Measurements from ENCODE around the gene CFAP20. TPM values are rescaled to one million over a fixed set of nuclear protein-coding genes. Genes with fewer than 3 reads are reported as not detected.

Gene CFAP20
- total RNA-seq, 1 experiment from 2014 or later: 59.7 TPM

GRCh38 chr16:58114827-58115825 is 14.1 kb downstream of the CFAP20 start:
- no peaks in the 10 kb centered on the region for H3K9me2 ChIP-seq (ENCODE audit: insufficient read depth)
- H3K36me3 ChIP-seq (ENCODE audit: control insufficient read depth in 1 of 2, insufficient read depth in 2 of 2, low read length in 2 of 2): peaks cover 29 to 36% of the 10 kb centered on the region in 2 experiments; a peak in 3 of 4 replicates
- no peaks in the 10 kb centered on the region for H3K4me1 ChIP-seq (ENCODE audit: control insufficient read depth in 1 of 2, insufficient read depth in 2 of 2, low read length in 2 of 2)
- H3K4me3 ChIP-seq (replicated peaks in 1 of 2; ENCODE audit: low read depth in 1 of 2, low read length in 2 of 2): no peak overlapping the region
- no peak for DNase-seq (ENCODE audit: low read depth, low spot score)
- POLR2A ChIA-PET: no interaction called here
- H3K27me3 ChIP-seq (ENCODE audit: insufficient read depth, low read length): no peaks in the 10 kb centered on the region
- no peak overlapping the region for H2AFZ ChIP-seq (ENCODE audit: low read depth, low read length, poor library complexity, severe bottlenecking)
- CTCF ChIA-PET: no interaction called here
- TF ChIP-seq ZBTB33 (IDR thresholded peaks at IDR 0.05; ENCODE audit: extremely low read depth, insufficient replicate concordance, low read length) (no peak), POLR2A (IDR thresholded peaks at IDR 0.05; ENCODE audit: borderline replicate concordance, extremely low read depth, insufficient read depth, insufficient read length) (no peak), ZNF274 (IDR thresholded peaks at IDR 0.05; ENCODE audit: low read depth, low read length) (no peak), EZH2 (IDR thresholded peaks at IDR 0.05) (no peak), RAD21 (IDR thresholded peaks at IDR 0.05; ENCODE audit: low read depth) (no peak), CTCF (IDR thresholded peaks at IDR 0.05 in 2 of 3, conservative IDR thresholded peaks at IDR 0.05 in 1 of 3; ENCODE audit: borderline replicate concordance in 1 of 3, insufficient read depth in 1 of 3, low read depth in 2 of 3, low read length in 2 of 3) (no peak), ELF1 (IDR thresholded peaks at IDR 0.05; ENCODE audit: borderline replicate concordance, low read depth) (no peak), SIN3A (IDR thresholded peaks at IDR 0.05; ENCODE audit: low read depth) (no peak), SP1 (IDR thresholded peaks at IDR 0.05; ENCODE audit: low read depth) (no peak), FOSL1 (IDR thresholded peaks at IDR 0.05; ENCODE audit: low read depth) (no peak), CEBPB (IDR thresholded peaks at IDR 0.05; ENCODE audit: low read depth) (no peak), JUND (IDR thresholded peaks at IDR 0.05) (no peak), EGR1 (IDR thresholded peaks at IDR 0.05; ENCODE audit: low read depth) (no peak), POLR2AphosphoS5 (IDR thresholded peaks at IDR 0.05; ENCODE audit: low read depth, low read length) (no peak), SRF (IDR thresholded peaks at IDR 0.05; ENCODE audit: low read depth) (no peak), ATF3 (IDR thresholded peaks at IDR 0.05) (no peak)
- H3K4me2 ChIP-seq (ENCODE audit: low read length): no peak overlapping the region
- no peak overlapping the region for H3K9ac ChIP-seq (ENCODE audit: low read length)
- H3K79me2 ChIP-seq (ENCODE audit: insufficient read depth, low read length): peaks cover 42% of the 10 kb centered on the region
- no peaks in the 10 kb centered on the region; the same call in 1 of the 2 replicates for H4K20me1 ChIP-seq (ENCODE audit: insufficient read depth)
- no peaks in the 10 kb centered on the region for H3K9me3 ChIP-seq (ENCODE audit: control insufficient read depth in 1 of 2, insufficient read depth in 1 of 2, low read depth in 1 of 2, low read length in 2 of 2)
- ATAC-seq: no peak
- BruUV-seq (replicated peaks): no TSS peak
- intact Hi-C loops (cut with micrococcal nuclease): no loop called here
- H3K27ac ChIP-seq (ENCODE audit: low read depth, low read length): no peak overlapping the region
- RAD21 ChIA-PET (ENCODE audit: low non-redundant PET in 1 of 2, low total read pairs in 2 of 2, uncharacterized antibody in 2 of 2, unreplicated experiment in 2 of 2): no interaction called here

All from HCT116 (cell line).